GM12891 (cell line): ENCODE results near the gene UGT1A8.

Experiments used
- DNase-seq: peaks from one replicate; pipeline ENCODE4 v3.0.0; 2011; ENCODE audit warnings: low spot score; ENCODE audit not compliant: insufficient read length
- FAIRE-seq: peaks from 2 replicates; lab custom pipeline; 2011; peaks lifted over from hg19 to GRCh38; lab: Jason Lieb, UNC
- PAX5 ChIP-seq: IDR thresholded peaks from 2 replicates; pipeline ENCODE4 v1.6.1; 2011; ENCODE audit warnings: low read length, moderate library complexity, mild to moderate bottlenecking; ENCODE audit not compliant: insufficient read depth, severe bottlenecking
- POLR2A ChIP-seq: IDR thresholded peaks from 2 replicates; pipeline ENCODE4 v1.6.1; 2011; ENCODE audit warnings: low read depth, low read length, control low read depth
- POLR2AphosphoS5 ChIP-seq: IDR thresholded peaks from 2 replicates; pipeline ENCODE4 v1.6.1; 2011; ENCODE audit warnings: low read depth, low read length, control low read depth
- POU2F2 ChIP-seq: IDR thresholded peaks from 2 replicates; pipeline ENCODE4 v1.6.1; 2011; ENCODE audit warnings: low read depth, mild to moderate bottlenecking, control low read depth, low read length, moderate library complexity
- SPI1 ChIP-seq: IDR thresholded peaks from 2 replicates; pipeline ENCODE4 v1.6.1; 2011; ENCODE audit warnings: low read depth, low read length, control low read depth
- TAF1 ChIP-seq: IDR thresholded peaks from 2 replicates; pipeline ENCODE4 v1.6.1; 2011; ENCODE audit warnings: low read depth, low read length, control low read depth

UGT1A8 gene

GRCh38 chr2:233686928-233687327 lies 69.5 kb downstream of the UGT1A8 start:
- TF ChIP-seq POU2F2 (no peak), POLR2AphosphoS5 (no peak), SPI1 (no peak), PAX5 (no peak), TAF1 (no peak), POLR2A (no peak)
- DNase-seq = no peak
- no peak for FAIRE-seq

GRCh38 chr2:233688341-233688740 lies 70.9 kb downstream of the UGT1A8 start:
- DNase-seq (no peak), FAIRE-seq (no peak)
- TF ChIP-seq POLR2AphosphoS5 (no peak), SPI1 (no peak), PAX5 (no peak), POU2F2 (no peak), POLR2A (no peak), TAF1 (no peak)

GRCh38 chr2:233689031-233689430 lies 71.6 kb downstream of the UGT1A8 start:
- DNase-seq = no peak
- no peak for TF ChIP-seq POU2F2
- FAIRE-seq = no peak

- DNase-seq = no peak
- FAIRE-seq = no peak
- no peak for TF ChIP-seq PAX5
Measured at GRCh38 chr2:233689501-233689900, 72.1 kb downstream of the UGT1A8 start.

- no peak for TF ChIP-seq PAX5
- TF ChIP-seq POU2F2 = no peak
- no peak for TF ChIP-seq POLR2A
- no peak for TF ChIP-seq SPI1
- TF ChIP-seq TAF1 = no peak
- no peak for TF ChIP-seq POLR2AphosphoS5
- DNase-seq = no peak
- FAIRE-seq = no peak
Measured at GRCh38 chr2:233690444-233690843, 73.0 kb downstream of the UGT1A8 start.

- FAIRE-seq (no peak), DNase-seq (no peak)
Measured at GRCh38 chr2:233691443-233692433, 74.3 kb downstream of the UGT1A8 start.

GRCh38 chr2:233692648-233693047 lies 75.2 kb downstream of the UGT1A8 start, which contains the start of gene UGT1A6:
TSS of gene UGT1A6 (plus strand) at chr2:233692890. CDS start at chr2:233693005, 115 bp downstream.
- DNase-seq (no peak), FAIRE-seq (no peak)
- TF ChIP-seq POLR2A = no peak
- no peak for TF ChIP-seq POLR2AphosphoS5
- TF ChIP-seq TAF1 = no peak
- TF ChIP-seq POU2F2 = no peak
- no peak for TF ChIP-seq PAX5
- TF ChIP-seq SPI1 = no peak

More at GRCh38 chr2:233691443-233692433, 74.3 kb downstream of the UGT1A8 start:
- no peak for TF ChIP-seq PAX5
- no peak for TF ChIP-seq TAF1
- TF ChIP-seq SPI1 = no peak
- TF ChIP-seq POLR2A = no peak
- TF ChIP-seq POLR2AphosphoS5 = no peak
- TF ChIP-seq POU2F2 = no peak

GRCh38 chr2:233693963-233694362 lies 76.5 kb downstream of the UGT1A8 start:
- DNase-seq (no peak), FAIRE-seq (no peak)

GRCh38 chr2:233698740-233699139 lies 81.3 kb downstream of the UGT1A8 start:
- TF ChIP-seq TAF1 (no peak), SPI1 (no peak), POLR2AphosphoS5 (no peak), POU2F2 (no peak), PAX5 (no peak), POLR2A (no peak)
- DNase-seq = no peak
- no peak for FAIRE-seq

More at GRCh38 chr2:233693963-233694362, 76.5 kb downstream of the UGT1A8 start:
- TF ChIP-seq POLR2AphosphoS5 = no peak
- TF ChIP-seq PAX5 = no peak
- no peak for TF ChIP-seq SPI1

GRCh38 chr2:233699424-233700027 lies 82.1 kb downstream of the UGT1A8 start:
- FAIRE-seq (no peak), DNase-seq (no peak)
- TF ChIP-seq POU2F2 = no peak
- no peak for TF ChIP-seq TAF1
- no peak for TF ChIP-seq PAX5
